ENCODE data around the gene CEP72. TPM values are rescaled to one million over a fixed set of nuclear protein-coding genes. Genes with fewer than 3 reads are reported as not detected.

CEP72 gene
- total and polyA plus RNA-seq, 2 of the 13 experiments (the other 11 are each of a cell fraction or from before 2014, with no cell fraction given): 3.4 to 9.4 TPM

- TF ChIP-seq ZNF646 (CRISPR knock-in tag; IDR thresholded peaks at IDR 0.05): no peak
- TF ChIP-seq JUND (CRISPR knock-in tag; IDR thresholded peaks at IDR 0.05): no peak
- TF ChIP-seq ZNF75D (CRISPR knock-in tag; IDR thresholded peaks at IDR 0.05; ENCODE audit: borderline replicate concordance): no peak
- TF ChIP-seq MAF1 (CRISPR knock-in tag; IDR thresholded peaks at IDR 0.05; ENCODE audit: borderline replicate concordance): no peak
- no peak for TF ChIP-seq TERF1 (CRISPR knock-in tag; IDR thresholded peaks at IDR 0.05)
- no peak for TF ChIP-seq ZKSCAN5 (CRISPR knock-in tag; IDR thresholded peaks at IDR 0.05)
- TF ChIP-seq GABPA (IDR thresholded peaks at IDR 0.05; ENCODE audit: low read depth, low read length): no peak
- no peak for TF ChIP-seq GABPA (CRISPR knock-in tag; IDR thresholded peaks at IDR 0.05; ENCODE audit: low read depth)
- no peak for TF ChIP-seq PRPF4 (IDR thresholded peaks at IDR 0.05; ENCODE audit: low read depth, low read length, poor library complexity, severe bottlenecking)
- TF ChIP-seq ZNF124 (CRISPR knock-in tag; IDR thresholded peaks at IDR 0.05): no peak
- 0 out of 2 replicates have a peak, but pooled peaks have one; percentile 10 for TF ChIP-seq POLR2G (IDR thresholded peaks at IDR 0.05; ENCODE audit: low read depth, low read length)
- no peak for TF ChIP-seq ZFAT (CRISPR knock-in tag; conservative IDR thresholded peaks at IDR 0.05)
- no peak for TF ChIP-seq ZNF501 (CRISPR knock-in tag; IDR thresholded peaks at IDR 0.05)
- no peak for TF ChIP-seq POLR2AphosphoS2 (IDR thresholded peaks at IDR 0.05; ENCODE audit: low read depth, low read length)
- no peak for TF ChIP-seq ZBTB14 (CRISPR knock-in tag; IDR thresholded peaks at IDR 0.05)
- TF ChIP-seq ZFP36 (IDR thresholded peaks at IDR 0.05; ENCODE audit: borderline replicate concordance, low read depth, low read length, partially characterized antibody): peak; percentile 27
- TF ChIP-seq KAT8 (CRISPR knock-in tag; IDR thresholded peaks at IDR 0.05): no peak
- TF ChIP-seq NCOR1 (IDR thresholded peaks at IDR 0.05; ENCODE audit: borderline replicate concordance, low read length): no peak
- no peak for TF ChIP-seq JDP2 (CRISPR knock-in tag; IDR thresholded peaks at IDR 0.05; ENCODE audit: borderline replicate concordance)
These were observed 61.2 kb downstream of the CEP72 start (continued) for GRCh38 chr5:673161-673830.

All from HepG2 (cell line).